GM12878 (cell line): ENCODE data around the gene DAPK2. TPM values are rescaled to one million over a fixed set of nuclear protein-coding genes. Genes with fewer than 3 reads are reported as not detected.

Experiments
- CBFB ChIP-seq: IDR thresholded peaks from 2 replicates; pipeline ENCODE4 v1.6.1; 2016; ENCODE audit warnings: antibody characterized with exemption, low read depth
- CBX5 ChIP-seq: sonication (generic); IDR thresholded peaks from 2 replicates; pipeline ENCODE4 v1.6.1; 2016; ENCODE audit warnings: low read depth, moderate library complexity, mild to moderate bottlenecking, inconsistent platforms
- CEBPZ ChIP-seq: fragments of 150-350 bp; IDR thresholded peaks from 2 replicates; pipeline ENCODE4 v1.6.1; 2016; ENCODE audit warnings: low read depth, low read length
- EGR1 ChIP-seq, 2 experiments: IDR thresholded peaks; 1 replicate in 1 of 2; 2 replicates in 1 of 2; pipeline ENCODE4 v1.6.1; 2011 to 2012; ENCODE audit warnings: low read depth in 2 of 2, low read length in 2 of 2, borderline replicate concordance in 1 of 2, mild to moderate bottlenecking in 1 of 2, moderate library complexity in 1 of 2
- EP300 ChIP-seq, 2 experiments: fragments of 150-350 bp in 1 of 2; IDR thresholded peaks; 2 replicates each; pipeline ENCODE4 v1.6.1; 2011 to 2012; ENCODE audit warnings: low read depth in 2 of 2, low read length in 2 of 2, borderline replicate concordance in 1 of 2, improper control_type of control experiment in 1 of 2, inconsistent platforms in 1 of 2; ENCODE audit not compliant: control insufficient read depth in 1 of 2
- HDGF ChIP-seq: fragments of 450-650 bp; IDR thresholded peaks from 2 replicates; pipeline ENCODE4 v1.6.1; 2016; ENCODE audit warnings: antibody characterized with exemption
- SMC3 ChIP-seq: IDR thresholded peaks from 2 replicates; pipeline ENCODE4 v1.6.1; 2011; ENCODE audit warnings: low read length, improper control_type of control experiment, borderline replicate concordance
- SPI1 ChIP-seq: IDR thresholded peaks from 2 replicates; pipeline ENCODE4 v1.6.1; 2011; ENCODE audit warnings: low read depth, mild to moderate bottlenecking, low read length, moderate library complexity, borderline replicate concordance; ENCODE audit not compliant: insufficient read depth
- polyA plus RNA-seq, 11 experiments: library from polyadenylated mRNA; depleted of rRNA in 4 of 11; unstranded in 6 of 11; stranded (reverse) in 5 of 11; fragments of >200 nt; fragmentation: Nextera tagmentation in 4 of 11; fragmentation: Illumina TruSeq in 1 of 11; extraction: Ambion mirVana in 4 of 11; extraction: Trizol in 1 of 11; gene quantifications; 1 replicate in 1 of 11; 2 replicates in 10 of 11; pipeline versions ENCODE4 v1.2.1 to v1.2.3, GENCODE V29; 2011 to 2016; ENCODE audit warnings: inconsistent platforms in 2 of 11, missing spikeins in 2 of 11, low read depth in 1 of 11
- total RNA-seq, 4 experiments: library from RNA; depleted of rRNA in 3 of 4; stranded (reverse); fragments of >200 nt in 3 of 4; fragmentation: Illumina TruSeq in 1 of 4; extraction: Trizol in 1 of 4; gene quantifications; 2 replicates each; pipeline versions ENCODE4 v1.2.1 to v1.2.3, GENCODE V29; 2013 to 2021
- TF ChIP-seq, protein P1 (sequence below), 3 experiments: IDR thresholded peaks in 2 of 3; conservative IDR thresholded peaks in 1 of 3; 2 replicates each; pipeline ENCODE4 v1.5.1; 2011; ENCODE audit warnings: low read depth in 3 of 3, low read length in 3 of 3, mild to moderate bottlenecking in 3 of 3, control low read depth in 2 of 3, moderate library complexity in 2 of 3, inconsistent platforms in 1 of 3, mixed read lengths in 1 of 3; ENCODE audit not compliant: control insufficient read depth in 2 of 3, insufficient read depth in 1 of 3; ENCODE audit errors: extremely low read depth in 1 of 3
- TF ChIP-seq, protein P2 (sequence below): fragments of 450-650 bp; IDR thresholded peaks from 2 replicates; pipeline ENCODE4 v1.6.1; 2017; ENCODE audit warnings: borderline replicate concordance

DAPK2 gene
- total and polyA plus RNA-seq, 10 of the 15 experiments (the other 5 are each of a cell fraction or from before 2014, with no cell fraction given), result 0.69 to 8.4 (median 4.1) TPM

DNA sequence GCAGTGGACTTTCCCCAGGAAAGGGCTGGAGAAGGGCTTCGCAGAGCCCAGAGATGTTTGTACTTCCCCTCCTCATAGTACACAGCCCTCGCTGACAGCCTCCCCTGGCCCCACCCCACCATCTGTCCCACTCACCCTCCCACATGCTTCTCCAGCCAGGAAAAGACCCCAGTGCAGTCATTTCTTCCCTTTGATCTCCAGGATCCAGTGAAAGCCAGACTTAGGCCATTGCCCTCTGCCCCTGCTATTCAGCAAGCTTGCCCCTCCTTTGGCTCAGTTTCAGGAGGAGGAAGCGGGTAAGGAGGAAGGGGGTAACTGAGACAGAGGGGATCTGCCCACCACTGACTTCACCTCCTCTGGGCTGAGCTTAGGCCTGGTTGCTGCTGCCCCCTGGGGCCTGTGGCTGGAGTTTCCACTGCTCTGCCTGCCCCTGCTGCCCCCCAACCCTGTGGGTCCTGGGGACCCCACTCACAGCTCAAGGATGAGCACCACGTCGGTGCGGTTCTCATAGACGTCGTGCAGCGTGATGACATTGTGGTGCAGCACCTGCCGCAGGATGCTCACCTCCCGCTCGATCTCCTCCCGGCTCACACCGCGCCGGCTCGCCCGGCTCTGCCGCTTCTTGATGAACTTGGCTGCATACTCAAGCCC is 63.1 kb downstream of the DAPK2 start (continued):
- no peak for TF ChIP-seq CBFB
- TF ChIP-seq SMC3, result peak; percentile 51; the same call in 1 of the 2 replicates
- TF ChIP-seq EP300 (IDR thresholded peaks at IDR 0.05; ENCODE audit: borderline replicate concordance in 1 of 2, control insufficient read depth in 1 of 2, low read depth in 2 of 2, low read length in 2 of 2), result 0 out of 4 replicates have a peak, but pooled peaks of 1 of the 2 experiments have one; percentile 19
- peak; percentile 56; the same call in 1 of the 2 replicates for TF ChIP-seq SPI1
- no peak for TF ChIP-seq CEBPZ
- TF ChIP-seq, protein P1, sequence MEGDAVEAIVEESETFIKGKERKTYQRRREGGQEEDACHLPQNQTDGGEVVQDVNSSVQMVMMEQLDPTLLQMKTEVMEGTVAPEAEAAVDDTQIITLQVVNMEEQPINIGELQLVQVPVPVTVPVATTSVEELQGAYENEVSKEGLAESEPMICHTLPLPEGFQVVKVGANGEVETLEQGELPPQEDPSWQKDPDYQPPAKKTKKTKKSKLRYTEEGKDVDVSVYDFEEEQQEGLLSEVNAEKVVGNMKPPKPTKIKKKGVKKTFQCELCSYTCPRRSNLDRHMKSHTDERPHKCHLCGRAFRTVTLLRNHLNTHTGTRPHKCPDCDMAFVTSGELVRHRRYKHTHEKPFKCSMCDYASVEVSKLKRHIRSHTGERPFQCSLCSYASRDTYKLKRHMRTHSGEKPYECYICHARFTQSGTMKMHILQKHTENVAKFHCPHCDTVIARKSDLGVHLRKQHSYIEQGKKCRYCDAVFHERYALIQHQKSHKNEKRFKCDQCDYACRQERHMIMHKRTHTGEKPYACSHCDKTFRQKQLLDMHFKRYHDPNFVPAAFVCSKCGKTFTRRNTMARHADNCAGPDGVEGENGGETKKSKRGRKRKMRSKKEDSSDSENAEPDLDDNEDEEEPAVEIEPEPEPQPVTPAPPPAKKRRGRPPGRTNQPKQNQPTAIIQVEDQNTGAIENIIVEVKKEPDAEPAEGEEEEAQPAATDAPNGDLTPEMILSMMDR (IDR thresholded peaks at IDR 0.05 in 2 of 3, conservative IDR thresholded peaks at IDR 0.05 in 1 of 3; ENCODE audit: control insufficient read depth in 2 of 3, extremely low read depth in 1 of 3, insufficient read depth in 1 of 3, low read depth in 3 of 3, low read length in 3 of 3), result peak; percentile 49 to 67 (median 49)
- TF ChIP-seq, protein P2, sequence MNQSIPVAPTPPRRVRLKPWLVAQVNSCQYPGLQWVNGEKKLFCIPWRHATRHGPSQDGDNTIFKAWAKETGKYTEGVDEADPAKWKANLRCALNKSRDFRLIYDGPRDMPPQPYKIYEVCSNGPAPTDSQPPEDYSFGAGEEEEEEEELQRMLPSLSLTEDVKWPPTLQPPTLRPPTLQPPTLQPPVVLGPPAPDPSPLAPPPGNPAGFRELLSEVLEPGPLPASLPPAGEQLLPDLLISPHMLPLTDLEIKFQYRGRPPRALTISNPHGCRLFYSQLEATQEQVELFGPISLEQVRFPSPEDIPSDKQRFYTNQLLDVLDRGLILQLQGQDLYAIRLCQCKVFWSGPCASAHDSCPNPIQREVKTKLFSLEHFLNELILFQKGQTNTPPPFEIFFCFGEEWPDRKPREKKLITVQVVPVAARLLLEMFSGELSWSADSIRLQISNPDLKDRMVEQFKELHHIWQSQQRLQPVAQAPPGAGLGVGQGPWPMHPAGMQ, result no peak
- no peak for TF ChIP-seq EGR1 (IDR thresholded peaks at IDR 0.05; ENCODE audit: borderline replicate concordance in 1 of 2, low read depth in 2 of 2, low read length in 2 of 2)
- peak; percentile 68; the same call in 1 of the 2 replicates for TF ChIP-seq HDGF
- no peak for TF ChIP-seq CBX5
- TF ChIP-seq, all 136 proteins: peak for 15
